LNCAP (cell line): Measurements from ENCODE around the gene ANTKMT.

Experiments
- CTCF ChIP-seq: fragments of 450-650 bp; IDR thresholded peaks from 2 replicates; pipeline ENCODE4 v1.5.1; 2017; ENCODE audit warnings: mild to moderate bottlenecking

ANTKMT gene

GRCh38 chr16:766008-766819 lies 45.3 kb downstream of the ANTKMT start:
- no peak for TF ChIP-seq CTCF

- TF ChIP-seq CTCF, result no peak
Measured at GRCh38 chr16:766820-767640, 46.1 kb downstream of the ANTKMT start.

DNA sequence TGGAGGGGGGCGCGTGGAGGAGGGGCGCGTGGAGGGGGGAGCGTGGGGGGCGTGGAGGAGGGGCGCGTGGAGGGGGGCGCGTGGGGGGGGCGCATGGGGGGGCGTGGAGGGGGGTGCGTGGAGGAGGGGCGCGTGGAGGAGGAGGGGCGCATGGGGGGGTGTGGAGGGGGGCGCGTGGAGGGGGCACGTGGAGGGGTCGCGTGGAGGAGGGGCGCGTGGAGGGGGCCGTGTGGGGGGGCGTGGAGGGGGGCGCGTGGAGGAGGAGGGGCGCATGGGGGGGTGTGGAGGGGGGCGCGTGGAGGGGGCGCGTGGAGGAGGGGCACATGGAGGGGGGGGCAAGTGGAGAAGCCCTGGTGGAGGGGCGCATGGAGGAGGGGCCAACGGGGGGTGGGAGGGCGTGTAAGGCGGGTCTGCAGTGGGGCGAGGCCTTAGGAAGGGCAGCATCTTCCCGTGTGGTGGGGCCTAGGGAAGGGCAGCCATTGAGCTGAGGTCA lies 46.8 kb downstream of the ANTKMT start:
- TF ChIP-seq CTCF, result no peak

GRCh38 chr16:768428-768827 lies 47.5 kb downstream of the ANTKMT start:
- no peak for TF ChIP-seq CTCF

DNA sequence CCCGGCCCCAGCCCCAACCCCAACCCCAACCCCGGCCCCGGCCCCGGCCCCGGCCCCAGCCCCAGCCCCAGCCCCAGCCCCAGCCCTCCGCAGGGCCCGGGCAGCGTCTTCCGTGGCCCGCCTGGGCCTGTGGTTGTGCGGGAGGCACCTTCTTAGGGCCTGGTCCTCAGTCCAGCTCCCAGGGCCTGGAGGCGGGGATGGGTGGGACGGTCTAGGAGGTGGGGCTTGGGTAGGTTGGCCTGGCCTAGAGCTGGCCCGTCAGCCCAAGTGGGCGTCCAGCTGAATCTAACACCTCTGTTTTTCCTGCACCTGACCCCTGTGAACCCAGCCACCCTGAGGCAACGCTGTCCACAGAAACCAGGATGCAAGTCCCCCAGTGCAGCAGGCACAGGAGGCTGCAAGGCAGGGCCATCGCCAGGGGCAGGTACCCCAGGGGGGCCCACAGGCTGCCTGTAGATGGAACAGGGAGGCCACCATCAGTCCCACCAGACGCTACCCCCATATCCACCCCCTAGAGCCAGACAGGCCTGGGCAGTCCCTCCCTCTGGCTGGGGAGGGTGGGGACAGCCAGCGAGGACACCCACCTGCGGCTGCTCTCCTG lies 48.3 kb downstream of the ANTKMT start:
- no peak for TF ChIP-seq CTCF

GRCh38 chr16:769934-770333 lies 49.0 kb downstream of the ANTKMT start:
- TF ChIP-seq CTCF, result no peak

DNA sequence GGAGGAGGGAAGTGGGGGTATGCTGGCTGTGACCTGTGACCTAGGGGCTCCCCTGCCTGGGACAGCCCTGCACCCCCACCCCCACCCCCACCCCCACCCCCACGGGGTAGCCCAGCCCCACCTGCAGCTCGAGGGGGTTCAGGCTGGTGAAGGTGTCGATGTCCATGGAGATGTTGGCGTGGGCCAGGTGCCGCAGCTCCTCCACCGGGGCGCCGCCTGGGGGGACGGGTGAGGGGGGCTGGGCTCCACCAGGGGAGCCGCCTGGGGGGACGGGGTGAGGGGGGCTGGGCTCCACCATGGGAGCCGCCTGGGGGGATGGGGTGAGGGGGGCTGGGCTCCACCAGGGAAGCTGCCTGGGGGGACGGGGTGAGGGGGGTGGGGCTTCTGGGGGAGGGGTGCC lies 49.5 kb downstream of the ANTKMT start:
- no peak for TF ChIP-seq CTCF
